Karpas-422 (cell line): ENCODE measurements around the gene ZNF397. TPM values are rescaled to one million over a fixed set of nuclear protein-coding genes. Genes with fewer than 3 reads are reported as not detected.

Experiments
- DNase-seq: peaks from one replicate; pipeline ENCODE4 v3.0.0-alpha.2; 2015
- H2AFZ ChIP-seq: fragments of 200-600 bp; sonication (generic); 2 replicates; pipeline ENCODE4 v1.6.1; 2014; ENCODE audit warnings: antibody characterized with exemption, low read length, mixed read lengths
- H3K27ac ChIP-seq: fragments of 200-600 bp; sonication (generic); 2 replicates; pipeline ENCODE4 v1.5.1; 2014; ENCODE audit warnings: mild to moderate bottlenecking, low read length, moderate library complexity
- H3K27me3 ChIP-seq: fragments of 200-600 bp; sonication (generic); 2 replicates; pipeline ENCODE4 v1.6.1; 2014; ENCODE audit warnings: low read length, mixed read lengths
- H3K36me3 ChIP-seq: fragments of 200-600 bp; sonication (generic); 2 replicates; pipeline ENCODE4 v1.6.1; 2014; ENCODE audit warnings: low read length, mixed read lengths; ENCODE audit not compliant: insufficient read depth
- H3K4me1 ChIP-seq: fragments of 200-600 bp; sonication (generic); 2 replicates; pipeline ENCODE4 v1.6.1; 2014; ENCODE audit warnings: mild to moderate bottlenecking, low read length, mixed read lengths
- H3K4me2 ChIP-seq: fragments of 200-600 bp; sonication (generic); 2 replicates; pipeline ENCODE4 v1.6.1; 2014; ENCODE audit warnings: low read length, low read depth, mild to moderate bottlenecking; ENCODE audit not compliant: poor library complexity, severe bottlenecking
- H3K4me3 ChIP-seq: fragments of 200-600 bp; sonication (generic); 2 replicates; pipeline ENCODE4 v1.5.1; 2014; ENCODE audit warnings: mild to moderate bottlenecking, antibody characterized with exemption, low read length, mixed read lengths
- H3K79me2 ChIP-seq: fragments of 200-600 bp; sonication (generic); 2 replicates; pipeline ENCODE4 v1.6.1; 2014; ENCODE audit warnings: mild to moderate bottlenecking, low read length, mixed read lengths
- H3K9ac ChIP-seq: fragments of 200-600 bp; sonication (generic); 2 replicates; pipeline ENCODE4 v1.6.0; 2014; ENCODE audit warnings: low read length
- H3K9me2 ChIP-seq: fragments of 200-600 bp; sonication (generic), shearing (Covaris generic); replicated peaks from 2 replicates; pipeline ENCODE4 v1.6.0; 2014; ENCODE audit warnings: mild to moderate bottlenecking, low read length, moderate library complexity; ENCODE audit not compliant: insufficient read depth
- H3K9me3 ChIP-seq: fragments of 300-700, 200-600 bp; sonication (generic); 2 replicates; pipeline ENCODE4 v1.6.1; 2014; ENCODE audit warnings: low read length, mixed read lengths
- H4K20me1 ChIP-seq: fragments of 200-600 bp; sonication (generic); 2 replicates; pipeline ENCODE4 v1.6.1; 2014; ENCODE audit warnings: mild to moderate bottlenecking, antibody characterized with exemption, low read length, low read depth; ENCODE audit not compliant: insufficient read depth
- total RNA-seq: library from RNA; depleted of rRNA; stranded (reverse); fragments of >200 nt; shearing (Covaris generic); gene quantifications from 2 replicates; pipeline ENCODE4 v1.2.3, GENCODE V29; 2014; ENCODE audit warnings: low replicate concordance

Gene ZNF397
- total RNA-seq, 1 experiment from 2014 or later, result 36.4 TPM

GRCh38 chr18:35248429-35248828 lies 7.6 kb downstream of the ZNF397 start:
- Histone ChIP-seq H2AFZ (no peak overlapping the region), H3K9me3 (peaks cover 46% of the 10 kb centered on the region), H3K27ac (no peak overlapping the region), H3K9me2 (no peaks in the 10 kb centered on the region), H3K27me3 (no peaks in the 10 kb centered on the region), H3K79me2 (no peaks in the 10 kb centered on the region), H3K4me3 (no peak overlapping the region), H3K9ac (no peak overlapping the region), H3K4me2 (no peak overlapping the region), H3K36me3 (peaks cover 76% of the 10 kb centered on the region), H3K4me1 (no peaks in the 10 kb centered on the region), H4K20me1 (no peaks in the 10 kb centered on the region)
- DNase-seq, result no peak

- H3K4me2 ChIP-seq, result no peak overlapping the region
- H3K9me3 ChIP-seq, result peaks cover 29% of the 10 kb centered on the region
- H3K9me2 ChIP-seq, result no peaks in the 10 kb centered on the region
- no peaks in the 10 kb centered on the region for H3K4me1 ChIP-seq
- no peaks in the 10 kb centered on the region for H4K20me1 ChIP-seq
- peaks cover 60% of the 10 kb centered on the region for H3K36me3 ChIP-seq
- no peak overlapping the region for H3K4me3 ChIP-seq
- no peak for DNase-seq
- no peak overlapping the region for H3K9ac ChIP-seq
- H3K27ac ChIP-seq, result no peak overlapping the region
- no peaks in the 10 kb centered on the region for H3K27me3 ChIP-seq
- no peak overlapping the region for H2AFZ ChIP-seq
- no peaks in the 10 kb centered on the region for H3K79me2 ChIP-seq
Observed at GRCh38 chr18:35252466-35252865, 11.6 kb downstream of the ZNF397 start.

GRCh38 chr18:35253655-35254287 lies 12.9 kb downstream of the ZNF397 start:
- no peak overlapping the region for H3K9ac ChIP-seq
- H3K4me3 ChIP-seq, result no peak overlapping the region
- H3K27me3 ChIP-seq, result no peaks in the 10 kb centered on the region
- peaks cover 25% of the 10 kb centered on the region for H3K9me3 ChIP-seq
- H4K20me1 ChIP-seq, result no peaks in the 10 kb centered on the region
- peaks cover 47% of the 10 kb centered on the region for H3K36me3 ChIP-seq
- no peaks in the 10 kb centered on the region for H3K4me1 ChIP-seq
- H3K4me2 ChIP-seq, result no peak overlapping the region
- DNase-seq, result no peak
- H3K79me2 ChIP-seq, result no peaks in the 10 kb centered on the region
- H3K27ac ChIP-seq, result no peak overlapping the region
- H3K9me2 ChIP-seq, result no peaks in the 10 kb centered on the region
- H2AFZ ChIP-seq, result no peak overlapping the region

GRCh38 chr18:35256947-35257346 lies 16.1 kb downstream of the ZNF397 start:
- no peaks in the 10 kb centered on the region for H3K79me2 ChIP-seq
- H4K20me1 ChIP-seq, result no peaks in the 10 kb centered on the region
- H3K36me3 ChIP-seq, result peaks cover 36% of the 10 kb centered on the region; the same call in 1 of the 2 replicates
- no peak overlapping the region for H2AFZ ChIP-seq
- H3K9me2 ChIP-seq, result no peaks in the 10 kb centered on the region
- DNase-seq, result no peak
- H3K4me2 ChIP-seq, result no peak overlapping the region
- no peaks in the 10 kb centered on the region for H3K4me1 ChIP-seq
- H3K9me3 ChIP-seq, result peaks cover 22% of the 10 kb centered on the region
- H3K9ac ChIP-seq, result no peak overlapping the region
- H3K4me3 ChIP-seq, result no peak overlapping the region
- H3K27ac ChIP-seq, result no peak overlapping the region
- H3K27me3 ChIP-seq, result no peaks in the 10 kb centered on the region

- DNase-seq, result no peak
- peaks cover 8% of the 10 kb centered on the region for H3K9me3 ChIP-seq
- no peak overlapping the region for H3K27ac ChIP-seq
- no peaks in the 10 kb centered on the region for H3K79me2 ChIP-seq
- no peak overlapping the region for H3K9ac ChIP-seq
- no peak overlapping the region for H3K4me2 ChIP-seq
- no peaks in the 10 kb centered on the region for H3K4me1 ChIP-seq
- H3K36me3 ChIP-seq, result peaks cover 34% of the 10 kb centered on the region
- H4K20me1 ChIP-seq, result no peaks in the 10 kb centered on the region
- H2AFZ ChIP-seq, result no peak overlapping the region
- no peaks in the 10 kb centered on the region for H3K27me3 ChIP-seq
- H3K4me3 ChIP-seq, result no peak overlapping the region
- no peaks in the 10 kb centered on the region for H3K9me2 ChIP-seq
Observed at GRCh38 chr18:35264409-35264808, 23.6 kb downstream of the ZNF397 start.

GRCh38 chr18:35267161-35267651 lies 26.4 kb downstream of the ZNF397 start:
- H3K4me2 ChIP-seq, result no peak overlapping the region
- no peaks in the 10 kb centered on the region for H3K27me3 ChIP-seq
- H3K9me3 ChIP-seq, result peaks cover 8% of the 10 kb centered on the region
- no peaks in the 10 kb centered on the region for H3K9me2 ChIP-seq
- no peak overlapping the region for H3K4me3 ChIP-seq
- no peaks in the 10 kb centered on the region for H3K4me1 ChIP-seq
- H2AFZ ChIP-seq, result no peak overlapping the region
- DNase-seq, result no peak
- H3K9ac ChIP-seq, result no peak overlapping the region
- peaks cover 26% of the 10 kb centered on the region for H3K36me3 ChIP-seq
- no peaks in the 10 kb centered on the region for H3K79me2 ChIP-seq
- no peak overlapping the region for H3K27ac ChIP-seq
- H4K20me1 ChIP-seq, result no peaks in the 10 kb centered on the region

- no peak overlapping the region for H3K4me3 ChIP-seq
- no peaks in the 10 kb centered on the region for H3K27me3 ChIP-seq
- no peak overlapping the region for H3K9ac ChIP-seq
Observed at GRCh38 chr18:35267809-35268208, 27.0 kb downstream of the ZNF397 start.

GRCh38 chr18:35268821-35269220 lies 28.0 kb downstream of the ZNF397 start:
- no peak overlapping the region for H3K4me2 ChIP-seq
- H3K27ac ChIP-seq, result no peak overlapping the region
- no peak for DNase-seq
- H4K20me1 ChIP-seq, result no peaks in the 10 kb centered on the region
- H3K27me3 ChIP-seq, result no peaks in the 10 kb centered on the region
- H2AFZ ChIP-seq, result no peak overlapping the region
- peaks cover 12% of the 10 kb centered on the region; the same call in 1 of the 2 replicates for H3K36me3 ChIP-seq
- no peaks in the 10 kb centered on the region for H3K9me2 ChIP-seq
- H3K79me2 ChIP-seq, result no peaks in the 10 kb centered on the region
- no peaks in the 10 kb centered on the region for H3K4me1 ChIP-seq
- no peak overlapping the region for H3K9ac ChIP-seq
- H3K9me3 ChIP-seq, result peaks cover 15% of the 10 kb centered on the region
- no peak overlapping the region for H3K4me3 ChIP-seq

More at GRCh38 chr18:35267809-35268208, 27.0 kb downstream of the ZNF397 start:
- Histone ChIP-seq H4K20me1 (no peaks in the 10 kb centered on the region), H3K9me2 (no peaks in the 10 kb centered on the region), H3K4me2 (no peak overlapping the region), H3K79me2 (no peaks in the 10 kb centered on the region), H3K36me3 (peaks cover 20% of the 10 kb centered on the region), H3K4me1 (no peaks in the 10 kb centered on the region), H3K27ac (no peak overlapping the region), H3K9me3 (peaks cover 8% of the 10 kb centered on the region), H2AFZ (no peak overlapping the region)
- no peak for DNase-seq
